HepG2 (cell line): Measurements from ENCODE around the gene ABCC10. TPM values are rescaled to one million over a fixed set of nuclear protein-coding genes. Genes with fewer than 3 reads are reported as not detected.

ENCODE experiments used
- AHDC1 ChIP-seq: sonication (generic); formaldehyde crosslinking; IDR thresholded peaks from 2 replicates; pipeline ENCODE4 v1.5.1; 2020; ENCODE audit warnings: mild to moderate bottlenecking, missing genetic modification reagents, borderline replicate concordance
- ARID5B ChIP-seq: IDR thresholded peaks from 2 replicates; pipeline ENCODE4 v1.4.0; 2020; ENCODE audit warnings: mild to moderate bottlenecking, missing genetic modification reagents
- ATF3 ChIP-seq: sonication (generic); formaldehyde crosslinking; IDR thresholded peaks from 2 replicates; pipeline ENCODE4 v1.4.0; 2020; ENCODE audit warnings: missing genetic modification reagents
- ATF6 ChIP-seq: sonication (generic); formaldehyde crosslinking; conservative IDR thresholded peaks from 2 replicates; pipeline ENCODE4 v1.4.0; 2020; ENCODE audit warnings: missing genetic modification reagents
- CENPT ChIP-seq: sonication (generic); formaldehyde crosslinking; IDR thresholded peaks from 2 replicates; pipeline ENCODE4 v1.8.0; 2022; ENCODE audit warnings: low read depth, mild to moderate bottlenecking, moderate library complexity, missing genetic modification reagents
- JUNB ChIP-seq: sonication (generic); formaldehyde crosslinking; IDR thresholded peaks from 2 replicates; pipeline ENCODE4 v1.8.0; 2022; ENCODE audit warnings: missing genetic modification reagents, mild to moderate bottlenecking, borderline replicate concordance
- NCOR1 ChIP-seq: fragments of 200-600 bp; sonication (generic); IDR thresholded peaks from 2 replicates; pipeline ENCODE4 v1.7.0; 2017; ENCODE audit warnings: antibody characterized with exemption, low read length, borderline replicate concordance
- RORA ChIP-seq: sonication (generic); formaldehyde crosslinking; IDR thresholded peaks from 2 replicates; pipeline ENCODE4 v1.5.0; 2020; ENCODE audit warnings: mild to moderate bottlenecking, missing genetic modification reagents, moderate library complexity
- SMC3 ChIP-seq: IDR thresholded peaks from 2 replicates; pipeline ENCODE4 v1.6.1; 2011; ENCODE audit warnings: low read length, improper control_type of control experiment
- TFAP4 ChIP-seq: sonication (generic); IDR thresholded peaks from 2 replicates; pipeline ENCODE4 v1.6.1; 2016; ENCODE audit warnings: low read depth, borderline replicate concordance
- YY1 ChIP-seq: IDR thresholded peaks from 2 replicates; pipeline ENCODE4 v1.6.1; 2011; ENCODE audit warnings: low read length, low read depth, moderate library complexity, mild to moderate bottlenecking; ENCODE audit not compliant: insufficient read depth, insufficient replicate concordance
- ZNF205 ChIP-seq: IDR thresholded peaks from 2 replicates; pipeline ENCODE4 v1.6.1; 2018; ENCODE audit warnings: missing biosample characterization, missing genetic modification reagents
- ZNF292 ChIP-seq: sonication (generic); formaldehyde crosslinking; IDR thresholded peaks from 2 replicates; pipeline ENCODE4 v1.8.1; 2022; ENCODE audit warnings: mild to moderate bottlenecking, low read depth, missing genetic modification reagents, borderline replicate concordance
- ZNF550 ChIP-seq: sonication (generic); formaldehyde crosslinking; IDR thresholded peaks from 2 replicates; pipeline ENCODE4 v1.4.0; 2020; ENCODE audit warnings: mild to moderate bottlenecking, missing genetic modification reagents, borderline replicate concordance
- ZNF556 ChIP-seq: sonication (generic); formaldehyde crosslinking; IDR thresholded peaks from 2 replicates; pipeline ENCODE4 v1.4.0; 2020; ENCODE audit warnings: mild to moderate bottlenecking, missing genetic modification reagents, borderline replicate concordance
- polyA plus RNA-seq, 8 experiments: library from polyadenylated mRNA; depleted of rRNA in 3 of 8; stranded (reverse) in 7 of 8; unstranded in 1 of 8; fragments of >200 nt; fragmentation: Illumina TruSeq in 4 of 8; extraction: Trizol in 4 of 8; gene quantifications; 2 replicates each; pipeline versions ENCODE4 v1.2.1 to v1.2.3, GENCODE V29; 2011 to 2016; ENCODE audit warnings: low read depth in 4 of 8, missing spikeins in 1 of 8, mixed read lengths in 1 of 8; ENCODE audit not compliant: insufficient read depth in 1 of 8
- total RNA-seq, 5 experiments: library from RNA; depleted of rRNA; stranded (reverse); fragments of >200 nt; fragmentation: Illumina TruSeq; extraction: Trizol; gene quantifications; 2 replicates each; pipeline ENCODE4 v1.2.3, GENCODE V29; 2016; ENCODE audit warnings: low read depth in 1 of 5

ABCC10 gene
- total and polyA plus RNA-seq, 2 of the 13 experiments (the other 11 are each of a cell fraction or from before 2014, with no cell fraction given) = 16.0 to 24.3 TPM

GRCh38 chr6:43436577-43437282 lies 9.4 kb downstream of the ABCC10 start (continued):
- TF ChIP-seq ARID5B (CRISPR knock-in tag) = peak; percentile 96
- TF ChIP-seq AHDC1 = peak; percentile 60; the same call in 1 of the 2 replicates
- TF ChIP-seq ZNF205 (CRISPR knock-in tag) = no peak
- peak; percentile 53 for TF ChIP-seq YY1
- peak; percentile 80; the same call in 1 of the 2 replicates for TF ChIP-seq ZNF292 (CRISPR knock-in tag)
- TF ChIP-seq ATF3 (CRISPR knock-in tag) = peak; percentile 79
- TF ChIP-seq RORA (CRISPR knock-in tag) = no peak
- no peak for TF ChIP-seq SMC3
- no peak for TF ChIP-seq CENPT (CRISPR knock-in tag)
- no peak for TF ChIP-seq ZNF556 (CRISPR knock-in tag)
- peak; percentile 53; the same call in 1 of the 2 replicates for TF ChIP-seq TFAP4
- TF ChIP-seq ATF6 (CRISPR knock-in tag) = peak; percentile 61; the same call in 1 of the 2 replicates
- peak; percentile 57; the same call in 1 of the 2 replicates for TF ChIP-seq JUNB (CRISPR knock-in tag)
- TF ChIP-seq NCOR1 = peak; percentile 70; the same call in 1 of the 2 replicates
- TF ChIP-seq ZNF550 (CRISPR knock-in tag) = no peak
